Choroid plexus epithelial cell (primary cell): ENCODE results near the gene SPATA22.

Source experiments
- DNase-seq: peaks from one replicate; pipeline ENCODE4 v3.0.0-alpha.2; 2010; ENCODE audit warnings: low read depth
- H3K4me3 ChIP-seq: 2 replicates; pipeline ENCODE4 v1.5.1; 2011; ENCODE audit warnings: low read depth, mild to moderate bottlenecking, control low read depth, low read length, moderate library complexity
- CTCF ChIP-seq: conservative IDR thresholded peaks from 2 replicates; pipeline ENCODE4 v1.5.1; 2011; ENCODE audit warnings: low read depth, mild to moderate bottlenecking, control low read depth, inconsistent platforms, low read length, moderate library complexity

SPATA22 gene

GRCh38 chr17:3501344-3501743 is 29.7 kb upstream of the SPATA22 start:
- no peak overlapping the region for H3K4me3 ChIP-seq
- TF ChIP-seq CTCF, result no peak
- DNase-seq, result no peak

- no peak for DNase-seq
- no peak for TF ChIP-seq CTCF
- no peak overlapping the region for H3K4me3 ChIP-seq
Measured at GRCh38 chr17:3497101-3497500, 25.5 kb upstream of the SPATA22 start.

GRCh38 chr17:3485481-3486068 is 14.0 kb upstream of the SPATA22 start:
- H3K4me3 ChIP-seq, result no peak overlapping the region
- no peak for DNase-seq
- TF ChIP-seq CTCF, result no peak

GRCh38 chr17:3482852-3483251 is 11.2 kb upstream of the SPATA22 start:
- no peak for TF ChIP-seq CTCF

GRCh38 chr17:3479988-3480387 is 8.4 kb upstream of the SPATA22 start:
- DNase-seq, result no peak
- no peak for TF ChIP-seq CTCF
- H3K4me3 ChIP-seq, result no peak overlapping the region

More at GRCh38 chr17:3482852-3483251, 11.2 kb upstream of the SPATA22 start:
- H3K4me3 ChIP-seq, result no peak overlapping the region
- no peak for DNase-seq

- peak; percentile 9 for DNase-seq
- H3K4me3 ChIP-seq, result peak within 1 kb of the TSS; percentile 32
- no peak for TF ChIP-seq CTCF
Measured at GRCh38 chr17:3475812-3476610, 4.4 kb upstream of the SPATA22 start, which contains the start of gene ASPA. Gene ASPA (plus strand): TSS chr17:3475997. CDS start chr17:3476160, 163 bp downstream.
